ENCODE measurements around the gene PGM1. TPM values are rescaled to one million over a fixed set of nuclear protein-coding genes. Genes with fewer than 3 reads are reported as not detected.

The PGM1 gene
- total and polyA plus RNA-seq, 9 of the 15 experiments (the other 6 are each of a cell fraction or from before 2014, with no cell fraction given), result 0.03 to 0.31 (median 0.09) TPM; not detected in 5

DNA sequence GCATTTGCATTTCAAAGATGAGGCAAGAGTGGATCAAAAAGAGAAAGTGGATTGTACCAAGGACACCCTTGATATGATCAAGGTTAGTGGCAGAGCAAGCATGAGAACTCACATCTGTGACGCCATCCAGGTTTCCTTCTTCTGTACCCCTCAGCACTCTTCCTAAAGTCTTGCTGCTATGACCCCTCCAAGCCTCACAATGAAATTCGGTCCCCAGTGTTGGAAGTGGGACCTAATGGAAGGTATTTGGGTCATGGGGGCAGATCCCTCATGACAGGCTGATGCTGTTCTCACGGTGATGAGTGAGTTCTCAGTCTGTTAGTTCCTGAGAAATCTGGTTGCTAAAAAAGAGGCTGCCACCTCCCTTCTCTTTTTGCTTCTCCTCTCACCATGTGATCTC is 86.4 kb downstream of the PGM1 start:
- Histone ChIP-seq H3K79me2 (ENCODE audit: control insufficient read depth, insufficient read depth, low read length) (no peaks in the 10 kb centered on the region), H3K36me3 (ENCODE audit: control insufficient read depth, insufficient read depth, low read length) (no peaks in the 10 kb centered on the region), H4K20me1 (replicated peaks; ENCODE audit: control insufficient read depth, insufficient read depth, low read length) (no peaks in the 10 kb centered on the region), H3K27me3 (ENCODE audit: control insufficient read depth in 2 of 2, insufficient read depth in 2 of 2, low read length in 2 of 2) (peaks cover 0 to 22% of the 10 kb centered on the region in 2 experiments; a peak in 2 of 5 replicates), H3K4me3 (no peak overlapping the region), H3K9ac (ENCODE audit: insufficient read depth in 1 of 2, low read depth in 2 of 2, low read length in 2 of 2) (no peak overlapping the region), H2AFZ (ENCODE audit: low read depth, low read length) (no peak overlapping the region), H3K27ac (ENCODE audit: extremely low read depth, low read depth, low read length) (no peak overlapping the region), H3K9me1 (ENCODE audit: control insufficient read depth, insufficient read depth, low read length) (no peaks in the 10 kb centered on the region), H3K4me1 (replicated peaks in 1 of 2; ENCODE audit: control insufficient read depth in 2 of 2, insufficient read depth in 2 of 2, low read length in 2 of 2) (no peaks in the 10 kb centered on the region), H3K4me2 (ENCODE audit: insufficient read depth, low read length) (no peak overlapping the region), H3K9me3 (replicated peaks; ENCODE audit: control insufficient read depth, insufficient read depth, low read depth, low read length) (no peaks in the 10 kb centered on the region)
- in situ Hi-C loops (cut with MboI), result no loop called here
- FAIRE-seq (no peak), ATAC-seq (no peak), DNase-seq (ENCODE audit: extremely low read depth in 1 of 4, low spot score in 3 of 4) (no peak)
- ChIA-PET CTCF (ENCODE audit: low intra/inter-chr PET ratio) (no interaction called here), POLR2A (no interaction called here)
- intact Hi-C loops (cut with micrococcal nuclease), result no loop called here
- WGBS (ENCODE audit: insufficient coverage, low coverage, missing lambda C conversion rate), result 0% methylated on average over 3 of the region's 3 CpGs
- BruUV-seq (replicated peaks), result no TSS peak
- TF ChIP-seq, protein P1, sequence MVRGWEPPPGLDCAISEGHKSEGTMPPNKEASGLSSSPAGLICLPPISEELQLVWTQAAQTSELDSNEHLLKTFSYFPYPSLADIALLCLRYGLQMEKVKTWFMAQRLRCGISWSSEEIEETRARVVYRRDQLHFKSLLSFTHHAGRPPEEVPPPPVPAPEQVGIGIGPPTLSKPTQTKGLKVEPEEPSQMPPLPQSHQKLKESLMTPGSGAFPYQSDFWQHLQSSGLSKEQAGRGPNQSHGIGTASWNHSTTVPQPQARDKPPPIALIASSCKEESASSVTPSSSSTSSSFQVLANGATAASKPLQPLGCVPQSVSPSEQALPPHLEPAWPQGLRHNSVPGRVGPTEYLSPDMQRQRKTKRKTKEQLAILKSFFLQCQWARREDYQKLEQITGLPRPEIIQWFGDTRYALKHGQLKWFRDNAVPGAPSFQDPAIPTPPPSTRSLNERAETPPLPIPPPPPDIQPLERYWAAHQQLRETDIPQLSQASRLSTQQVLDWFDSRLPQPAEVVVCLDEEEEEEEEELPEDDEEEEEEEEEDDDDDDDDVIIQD (CRISPR knock-in tag; IDR thresholded peaks at IDR 0.05), result no peak
- TF ChIP-seq, protein P2, sequence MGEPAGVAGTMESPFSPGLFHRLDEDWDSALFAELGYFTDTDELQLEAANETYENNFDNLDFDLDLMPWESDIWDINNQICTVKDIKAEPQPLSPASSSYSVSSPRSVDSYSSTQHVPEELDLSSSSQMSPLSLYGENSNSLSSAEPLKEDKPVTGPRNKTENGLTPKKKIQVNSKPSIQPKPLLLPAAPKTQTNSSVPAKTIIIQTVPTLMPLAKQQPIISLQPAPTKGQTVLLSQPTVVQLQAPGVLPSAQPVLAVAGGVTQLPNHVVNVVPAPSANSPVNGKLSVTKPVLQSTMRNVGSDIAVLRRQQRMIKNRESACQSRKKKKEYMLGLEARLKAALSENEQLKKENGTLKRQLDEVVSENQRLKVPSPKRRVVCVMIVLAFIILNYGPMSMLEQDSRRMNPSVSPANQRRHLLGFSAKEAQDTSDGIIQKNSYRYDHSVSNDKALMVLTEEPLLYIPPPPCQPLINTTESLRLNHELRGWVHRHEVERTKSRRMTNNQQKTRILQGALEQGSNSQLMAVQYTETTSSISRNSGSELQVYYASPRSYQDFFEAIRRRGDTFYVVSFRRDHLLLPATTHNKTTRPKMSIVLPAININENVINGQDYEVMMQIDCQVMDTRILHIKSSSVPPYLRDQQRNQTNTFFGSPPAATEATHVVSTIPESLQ (CRISPR knock-in tag; IDR thresholded peaks at IDR 0.05), result no peak
- TF ChIP-seq RHOXF2B (CRISPR knock-in tag; conservative IDR thresholded peaks at IDR 0.05), result no peak
- no peak for TF ChIP-seq SAFB (IDR thresholded peaks at IDR 0.05; ENCODE audit: borderline replicate concordance, low read depth, low read length)
- TF ChIP-seq, protein P3, sequence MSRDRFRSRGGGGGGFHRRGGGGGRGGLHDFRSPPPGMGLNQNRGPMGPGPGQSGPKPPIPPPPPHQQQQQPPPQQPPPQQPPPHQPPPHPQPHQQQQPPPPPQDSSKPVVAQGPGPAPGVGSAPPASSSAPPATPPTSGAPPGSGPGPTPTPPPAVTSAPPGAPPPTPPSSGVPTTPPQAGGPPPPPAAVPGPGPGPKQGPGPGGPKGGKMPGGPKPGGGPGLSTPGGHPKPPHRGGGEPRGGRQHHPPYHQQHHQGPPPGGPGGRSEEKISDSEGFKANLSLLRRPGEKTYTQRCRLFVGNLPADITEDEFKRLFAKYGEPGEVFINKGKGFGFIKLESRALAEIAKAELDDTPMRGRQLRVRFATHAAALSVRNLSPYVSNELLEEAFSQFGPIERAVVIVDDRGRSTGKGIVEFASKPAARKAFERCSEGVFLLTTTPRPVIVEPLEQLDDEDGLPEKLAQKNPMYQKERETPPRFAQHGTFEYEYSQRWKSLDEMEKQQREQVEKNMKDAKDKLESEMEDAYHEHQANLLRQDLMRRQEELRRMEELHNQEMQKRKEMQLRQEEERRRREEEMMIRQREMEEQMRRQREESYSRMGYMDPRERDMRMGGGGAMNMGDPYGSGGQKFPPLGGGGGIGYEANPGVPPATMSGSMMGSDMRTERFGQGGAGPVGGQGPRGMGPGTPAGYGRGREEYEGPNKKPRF (IDR thresholded peaks at IDR 0.05; ENCODE audit: low read depth, low read length), result no peak
- TF ChIP-seq RBM17 (IDR thresholded peaks at IDR 0.05; ENCODE audit: borderline replicate concordance, low read depth, low read length), result no peak
- no peak for TF ChIP-seq MAFF (IDR thresholded peaks at IDR 0.05; ENCODE audit: low read length)
- TF ChIP-seq FOXJ3 (CRISPR knock-in tag; IDR thresholded peaks at IDR 0.05), result no peak

Data from K562 (cell line).